ENCODE data around the gene CHAT.

The CHAT gene

DNA sequence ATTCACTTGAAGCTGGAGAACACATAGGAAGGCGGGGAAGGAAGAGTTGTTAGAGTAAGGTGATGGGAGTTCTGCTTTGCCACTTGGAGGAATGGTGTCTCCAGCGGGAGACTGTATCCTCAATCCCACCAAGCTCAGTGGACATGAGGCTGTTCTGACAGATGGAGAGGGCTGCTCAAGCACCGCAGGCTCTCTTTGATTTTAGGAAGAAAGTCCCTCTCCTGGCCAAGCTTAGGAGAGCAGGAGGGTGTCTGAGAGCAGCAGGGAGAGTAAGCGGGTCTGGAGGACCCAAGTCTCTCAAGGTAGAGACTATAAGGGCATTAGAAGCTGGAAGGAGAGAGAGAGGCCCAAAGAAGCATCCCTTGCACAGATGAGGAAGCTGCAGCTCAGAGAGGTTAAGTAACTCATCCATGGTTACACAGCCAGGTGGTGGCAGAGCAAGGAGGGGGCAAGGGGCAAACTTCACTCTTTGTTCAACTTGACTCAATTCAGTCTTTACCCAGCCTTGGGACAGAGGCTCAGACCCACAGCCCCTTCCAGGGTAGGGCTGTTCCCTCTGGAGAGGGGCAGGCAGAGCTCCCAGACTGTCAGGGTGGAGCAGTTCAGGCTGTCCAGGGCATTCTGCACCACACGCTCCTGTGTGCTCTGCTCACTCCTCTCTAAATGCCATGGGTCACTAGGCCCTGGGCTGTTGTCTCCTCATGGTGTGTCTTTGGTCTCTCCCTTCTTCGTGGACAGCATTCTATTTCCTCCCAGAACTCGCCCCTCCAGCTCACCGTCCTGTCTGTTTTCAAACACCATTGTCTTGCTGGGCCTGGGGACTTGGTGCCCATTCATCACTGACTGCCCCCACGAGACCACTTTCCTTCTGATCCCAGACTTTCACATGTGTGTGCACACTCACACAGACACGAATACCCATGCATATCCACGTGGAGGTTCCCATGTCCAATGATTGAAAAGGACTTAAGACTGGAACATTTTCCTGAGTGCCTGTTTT lies 8.9 kb downstream of the CHAT start:
- no peak overlapping the region for H3K4me3 ChIP-seq (ENCODE audit: low read depth, low read length)
- no peak for DNase-seq (ENCODE audit: low read depth)

DNA sequence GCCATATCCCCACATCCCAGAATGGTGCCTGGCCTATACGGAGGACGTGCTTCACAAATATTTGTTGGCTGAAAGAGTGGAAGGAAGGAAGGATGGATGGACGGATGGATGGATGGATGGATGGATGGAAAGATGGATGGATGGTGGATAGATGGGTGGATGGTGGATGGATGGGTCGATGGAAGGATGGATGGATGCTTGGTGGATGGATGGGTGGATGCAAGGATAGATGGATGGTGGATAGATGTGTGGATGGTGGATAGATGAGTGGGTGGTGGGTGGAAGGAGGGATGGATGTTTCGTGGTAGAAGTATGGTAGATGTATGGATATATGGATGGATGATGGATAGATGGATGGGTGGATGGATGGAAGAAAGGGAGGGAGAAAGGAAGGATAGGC lies 10.8 kb downstream of the CHAT start:
- no peak overlapping the region for H3K4me3 ChIP-seq (ENCODE audit: low read depth, low read length)
- no peak for DNase-seq (ENCODE audit: low read depth)

DNA sequence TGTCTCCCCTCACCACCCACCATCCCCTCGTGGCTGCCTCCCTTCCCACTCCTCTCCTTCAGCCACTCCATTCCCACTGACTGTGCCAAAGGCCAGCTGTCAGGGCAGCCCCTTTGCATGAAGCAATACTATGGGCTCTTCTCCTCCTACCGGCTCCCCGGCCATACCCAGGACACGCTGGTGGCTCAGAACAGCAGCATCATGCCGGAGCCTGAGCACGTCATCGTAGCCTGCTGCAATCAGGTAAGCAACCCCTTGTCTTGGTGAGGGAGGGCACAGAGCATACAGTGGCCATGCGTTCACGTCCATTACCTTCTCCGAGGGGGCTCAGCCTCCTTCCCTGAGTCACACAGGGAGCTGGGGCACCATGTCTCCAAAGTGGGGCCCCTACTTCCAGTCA lies 11.6 kb downstream of the CHAT start:
- H3K4me3 ChIP-seq (ENCODE audit: low read depth, low read length): no peak overlapping the region
- DNase-seq (ENCODE audit: low read depth): no peak

DNA sequence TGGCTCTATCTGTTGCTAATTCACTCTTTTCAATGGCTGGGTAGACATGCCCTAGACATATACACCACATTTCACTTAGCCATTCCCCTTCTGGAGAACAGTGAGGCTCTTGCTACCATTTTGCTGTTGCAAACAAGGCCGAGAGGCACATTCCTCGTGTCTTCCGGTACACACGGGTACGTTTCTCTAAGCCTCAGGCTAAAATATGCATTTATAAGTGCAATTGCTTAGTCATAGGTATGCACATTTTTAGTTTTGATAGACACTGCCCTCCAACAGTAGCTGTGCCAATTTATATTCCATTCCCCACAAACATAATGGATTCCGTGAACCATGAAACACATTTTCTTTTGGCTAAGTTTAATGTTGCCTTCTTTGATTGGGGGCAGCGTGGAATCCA lies 13.2 kb downstream of the CHAT start:
- DNase-seq (ENCODE audit: low read depth): no peak
- H3K4me3 ChIP-seq (ENCODE audit: low read depth, low read length): no peak overlapping the region

DNA sequence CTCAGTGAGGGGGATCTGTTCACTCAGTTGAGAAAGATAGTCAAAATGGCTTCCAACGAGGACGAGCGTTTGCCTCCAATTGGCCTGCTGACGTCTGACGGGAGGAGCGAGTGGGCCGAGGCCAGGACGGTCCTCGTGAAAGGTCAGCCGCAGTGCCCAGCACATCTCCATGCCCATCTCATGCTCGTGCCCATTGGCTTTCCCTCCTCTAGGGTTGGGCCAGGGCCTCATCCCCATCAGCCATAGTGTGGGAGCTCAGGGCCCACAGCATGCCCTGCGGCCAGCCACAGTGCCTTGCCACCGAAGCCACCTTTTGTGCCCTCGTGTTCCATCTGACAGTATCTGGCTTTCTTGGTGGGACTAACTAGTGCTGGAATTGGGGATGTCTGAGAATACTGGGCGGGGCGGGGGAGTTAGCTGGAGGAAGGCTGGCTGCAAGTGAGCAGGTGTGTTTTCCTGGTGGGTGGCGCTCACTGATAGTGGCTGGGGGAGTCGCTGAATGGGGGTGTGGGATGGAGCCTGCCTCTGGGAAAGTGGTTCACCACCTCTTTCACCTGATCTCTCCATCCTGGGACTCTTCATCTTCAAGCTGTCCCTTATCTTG lies 13.9 kb downstream of the CHAT start:
- no peak overlapping the region for H3K4me3 ChIP-seq (ENCODE audit: low read depth, low read length)
- no peak for DNase-seq (ENCODE audit: low read depth)

DNA sequence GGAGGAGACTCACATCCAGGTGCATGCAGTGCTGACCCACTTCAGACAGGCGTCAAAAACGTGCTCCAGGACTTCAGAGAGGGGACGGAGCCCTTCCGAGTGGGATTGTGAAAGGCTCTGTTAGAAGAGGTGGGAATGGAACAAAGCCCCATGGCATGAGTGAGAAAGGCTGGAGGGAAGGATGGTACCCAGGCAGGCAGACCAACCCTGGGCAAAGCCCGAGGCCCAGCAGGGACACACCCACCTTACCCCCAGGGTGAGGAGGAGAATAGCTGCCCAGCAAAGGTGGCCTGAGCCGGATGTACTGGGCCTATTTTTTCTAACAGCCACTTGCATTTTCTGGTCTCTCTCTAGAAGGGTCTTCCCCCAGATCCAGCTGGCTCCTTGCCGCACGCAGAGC lies 14.8 kb downstream of the CHAT start:
- H3K4me3 ChIP-seq (ENCODE audit: low read depth, low read length): no peak overlapping the region
- DNase-seq (ENCODE audit: low read depth): no peak

DNA sequence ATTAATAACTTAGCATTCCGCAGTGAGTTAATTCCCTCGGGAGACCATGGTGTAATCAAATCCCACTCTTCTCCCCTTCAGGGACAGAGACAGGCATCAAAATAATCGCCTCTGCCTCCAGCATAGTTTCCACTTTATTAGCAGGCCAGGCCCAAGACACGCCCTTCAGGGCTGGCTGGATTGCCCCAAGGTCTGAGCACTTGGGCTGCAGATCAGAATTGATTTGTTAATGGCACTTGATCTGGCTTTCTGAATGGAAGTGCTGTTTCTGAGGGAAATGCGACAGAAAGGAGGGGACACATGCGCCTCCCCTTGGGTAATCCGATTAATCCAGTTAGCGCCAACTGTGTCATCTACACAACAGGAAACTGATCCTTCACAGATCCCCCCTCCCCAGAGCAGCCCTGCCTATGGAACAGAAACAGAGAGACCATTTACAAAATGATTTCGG lies 15.6 kb downstream of the CHAT start:
- H3K4me3 ChIP-seq (ENCODE audit: low read depth, low read length): no peak overlapping the region

DNA sequence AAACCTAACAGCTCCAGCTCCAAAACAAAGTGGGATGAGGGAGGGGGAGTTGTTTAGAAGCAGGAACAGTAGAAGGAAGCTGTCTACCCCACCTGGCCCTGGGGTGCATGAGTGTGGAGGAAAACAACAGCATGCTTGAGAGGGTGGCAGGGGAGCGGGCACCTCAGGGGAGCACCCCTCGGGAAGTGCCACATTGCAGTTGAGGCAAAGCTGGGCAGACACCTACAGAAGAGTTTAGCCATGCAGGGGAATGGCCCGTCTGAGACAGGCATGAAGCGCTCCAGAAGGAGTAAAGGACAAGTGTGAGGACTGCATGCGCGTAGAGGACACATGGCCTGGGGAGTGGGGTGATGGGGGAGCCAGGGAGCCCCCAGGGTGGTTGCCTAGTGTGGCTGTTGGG lies 18.1 kb downstream of the CHAT start:
- no peak for DNase-seq (ENCODE audit: low read depth)
- H3K4me3 ChIP-seq (ENCODE audit: low read depth, low read length): no peak overlapping the region

More for the DNA sequence above, 15.6 kb downstream of the CHAT start:
- DNase-seq (ENCODE audit: low read depth): no peak

DNA sequence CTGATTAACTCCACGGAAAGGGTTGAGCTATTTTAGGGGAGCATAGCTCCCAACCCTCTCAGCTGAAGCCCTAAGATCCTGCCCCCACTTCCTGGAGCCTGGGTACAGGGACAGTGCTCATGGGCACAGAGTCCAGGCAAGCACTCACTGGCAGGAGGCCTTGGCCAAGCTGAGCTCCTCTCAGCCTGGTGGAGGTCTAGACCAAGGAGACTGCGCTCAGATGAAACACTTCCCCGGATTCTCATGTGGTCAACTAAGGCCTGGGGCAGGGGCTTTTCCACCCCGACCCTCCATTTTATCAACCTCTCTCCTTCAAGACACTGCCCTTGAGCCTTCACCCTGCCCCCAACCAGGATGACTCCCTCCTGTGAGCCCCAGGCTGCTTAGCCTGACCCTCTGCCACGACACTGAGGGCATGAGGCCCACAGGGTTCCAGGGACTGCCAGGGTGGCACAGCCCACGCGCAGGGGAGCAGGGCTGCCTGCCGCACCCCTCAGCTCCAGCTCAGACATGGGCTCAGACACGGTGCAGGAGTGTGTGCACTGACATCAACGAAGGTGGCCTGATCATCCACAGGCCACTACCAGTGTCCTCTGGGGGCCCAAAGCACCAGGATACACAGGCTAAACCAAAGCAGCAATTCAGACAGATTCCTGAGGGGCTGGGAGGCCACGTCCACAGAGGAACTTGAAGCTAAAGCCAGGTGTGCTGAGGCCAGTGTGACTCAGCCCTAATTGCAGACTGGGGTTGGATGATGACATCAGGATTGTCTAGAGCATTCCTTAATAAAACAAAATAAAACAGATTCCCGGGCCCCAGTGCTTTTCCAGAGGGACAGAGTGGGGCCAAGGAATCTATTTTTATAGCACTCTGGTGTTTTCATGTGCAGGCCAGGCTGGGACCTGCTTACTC lies 18.8 kb downstream of the CHAT start:
- DNase-seq (ENCODE audit: low read depth): no peak
- H3K4me3 ChIP-seq (ENCODE audit: low read depth, low read length): no peak overlapping the region

DNA sequence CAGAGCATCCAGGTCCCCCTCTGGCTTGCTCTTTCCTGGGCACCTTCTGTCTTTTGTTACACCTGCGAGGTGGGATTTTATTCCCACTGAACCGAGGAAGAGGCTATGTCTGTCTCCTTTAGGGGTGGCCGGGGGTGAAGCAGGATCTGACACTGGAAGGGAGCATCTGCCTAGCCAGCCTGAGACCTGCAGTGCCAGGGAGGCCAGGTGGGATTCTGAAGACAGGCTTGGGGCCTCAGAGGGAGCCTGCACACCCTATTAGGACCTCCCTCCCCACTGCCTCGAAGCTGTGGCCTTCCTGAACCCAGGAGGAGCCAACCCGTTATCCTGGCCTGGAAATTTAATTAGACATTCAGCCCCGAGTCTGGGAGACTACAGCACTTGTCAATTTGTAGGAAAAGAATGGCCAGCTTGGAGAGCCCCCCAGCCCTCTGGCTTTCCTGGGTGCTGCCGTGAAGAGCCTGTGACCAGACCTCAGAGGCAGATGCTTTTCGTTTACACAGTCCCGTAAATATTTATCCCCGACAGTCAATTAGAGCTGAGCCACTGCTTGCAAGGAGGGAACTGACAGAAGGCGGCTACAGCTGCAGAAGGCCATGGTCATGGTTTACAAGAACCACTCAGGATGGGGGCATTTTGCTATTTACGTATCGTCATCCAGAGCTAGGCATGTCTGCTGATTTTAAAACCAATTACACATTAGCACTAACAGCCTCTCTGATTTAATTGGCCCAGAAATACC lies 19.7 kb downstream of the CHAT start:
- DNase-seq (ENCODE audit: low read depth): no peak

DNA sequence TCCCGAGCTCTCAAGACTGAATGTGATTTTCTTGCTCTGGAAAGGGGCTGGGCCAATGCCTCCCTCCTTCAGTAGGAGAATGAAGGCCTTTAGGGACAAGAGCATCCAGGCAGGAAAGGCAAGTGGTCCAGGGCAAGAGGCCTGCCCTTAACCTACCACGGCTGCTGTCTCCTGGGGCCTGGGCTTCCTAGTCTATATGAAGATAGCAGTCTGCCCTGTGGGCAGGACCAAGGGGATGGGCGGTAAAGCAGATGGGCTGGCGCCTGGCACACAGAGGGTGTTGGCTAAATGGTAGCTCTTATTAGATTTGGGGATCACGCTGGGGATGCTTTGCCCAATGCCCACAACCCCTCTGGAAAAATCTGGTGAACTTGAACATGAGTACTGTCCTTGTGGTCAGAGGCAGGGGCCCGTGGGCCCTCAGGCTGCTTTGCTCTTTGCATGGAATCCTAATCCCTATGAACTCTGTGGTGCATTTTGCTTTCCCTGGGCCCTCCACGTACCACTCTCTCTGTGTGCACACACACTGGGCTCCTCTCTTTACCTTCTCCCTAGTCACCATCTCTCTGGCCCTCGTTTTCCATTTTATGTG lies 20.3 kb downstream of the CHAT start:
- no peak for DNase-seq (ENCODE audit: low read depth)

More for the DNA sequence above, 19.7 kb downstream of the CHAT start:
- no peak overlapping the region for H3K4me3 ChIP-seq (ENCODE audit: low read depth, low read length)

DNA sequence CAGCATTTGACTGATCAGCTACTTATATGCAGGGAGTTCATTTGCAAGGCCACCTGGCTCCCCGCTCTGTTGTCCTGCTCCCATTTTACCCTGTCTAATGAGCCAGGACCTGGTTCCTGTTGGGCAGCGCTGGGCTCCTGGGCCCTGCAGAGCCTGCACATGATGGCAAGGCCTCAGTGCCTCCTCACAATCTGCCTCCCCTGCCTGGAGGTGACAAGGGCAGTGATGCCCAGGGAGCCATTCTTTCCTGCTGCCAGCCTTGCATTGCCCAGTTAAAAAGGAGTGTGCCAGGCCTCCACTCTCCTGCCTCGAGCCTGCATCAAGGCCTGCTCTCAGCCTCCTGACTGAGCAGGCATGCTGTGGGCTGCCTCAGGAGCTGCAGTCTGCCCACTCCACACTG lies 28.5 kb downstream of the CHAT start:
- no peak overlapping the region for H3K4me3 ChIP-seq (ENCODE audit: low read depth, low read length)
- no peak for DNase-seq (ENCODE audit: low read depth)

More for the DNA sequence above, 20.3 kb downstream of the CHAT start:
- H3K4me3 ChIP-seq (ENCODE audit: low read depth, low read length): no peak overlapping the region

DNA sequence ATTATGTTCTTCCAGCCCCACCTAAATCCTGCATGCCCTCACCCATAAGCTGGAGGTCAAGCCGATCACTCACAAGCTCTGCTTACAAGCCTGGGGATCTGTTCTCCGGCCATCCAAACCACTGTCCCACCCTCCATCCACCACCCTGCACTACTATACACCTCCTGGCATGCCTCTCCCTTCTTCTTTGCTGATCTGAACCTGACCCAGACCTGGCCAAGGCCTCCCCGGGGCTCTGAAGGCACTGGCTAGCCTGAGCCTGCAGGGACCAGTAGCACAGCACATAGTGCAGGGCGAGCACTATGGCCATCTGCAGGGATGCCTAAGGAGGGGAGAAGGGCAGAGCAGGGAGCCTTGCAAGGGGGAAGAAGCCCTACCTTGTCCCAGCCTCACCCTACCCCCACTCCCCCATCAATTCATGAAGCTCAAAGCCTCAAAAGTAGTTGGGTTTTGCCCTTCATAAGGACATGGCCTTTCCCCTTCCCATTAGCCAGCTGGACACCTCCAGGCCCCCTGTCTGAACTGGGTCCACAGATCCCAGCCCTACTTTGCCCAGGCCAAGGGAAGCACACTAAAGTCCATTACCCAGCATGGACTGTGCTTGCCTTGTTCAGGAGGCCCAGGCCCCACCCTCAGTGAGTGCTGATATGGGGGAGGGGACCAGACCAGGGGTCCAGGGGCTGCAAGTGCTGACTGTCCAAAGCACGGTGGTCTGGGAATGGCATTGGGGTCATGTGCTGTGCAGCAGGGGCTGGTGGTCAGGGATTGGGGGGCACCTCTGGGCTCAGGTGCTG lies 29.6 kb downstream of the CHAT start:
- DNase-seq (ENCODE audit: low read depth): no peak
- H3K4me3 ChIP-seq (ENCODE audit: low read depth, low read length): no peak overlapping the region

DNA sequence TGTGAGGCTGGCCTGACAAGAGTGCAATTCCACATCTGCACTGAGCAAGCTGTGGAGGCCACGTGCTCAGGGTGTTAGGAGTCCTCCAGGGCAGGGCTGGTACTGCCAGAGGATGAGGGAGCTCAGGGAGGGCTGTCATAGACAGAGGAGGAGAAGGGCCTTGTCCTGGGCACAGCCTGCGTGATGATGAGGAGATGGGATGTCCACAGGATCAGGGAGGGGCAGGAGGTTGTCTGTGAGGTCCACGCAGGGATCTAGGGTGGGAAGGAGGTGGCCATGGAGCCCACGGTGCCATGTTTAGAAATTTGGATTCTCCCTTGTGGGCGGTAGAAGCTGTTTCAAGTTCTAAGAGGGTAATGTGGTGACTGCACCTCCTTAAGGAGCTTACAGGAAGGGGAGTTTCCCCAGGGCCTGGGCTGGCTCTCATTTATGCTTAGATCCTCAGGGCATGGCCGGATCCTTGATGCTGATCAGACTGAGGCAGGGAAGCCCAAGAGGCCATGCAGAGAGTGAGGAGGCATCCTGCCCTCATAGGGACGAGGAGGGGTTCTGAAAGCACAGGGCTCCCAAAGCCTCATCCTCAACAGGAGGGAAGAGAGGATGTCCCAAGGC lies 30.3 kb downstream of the CHAT start:
- DNase-seq (ENCODE audit: low read depth): no peak
- no peak overlapping the region for H3K4me3 ChIP-seq (ENCODE audit: low read depth, low read length)

DNA sequence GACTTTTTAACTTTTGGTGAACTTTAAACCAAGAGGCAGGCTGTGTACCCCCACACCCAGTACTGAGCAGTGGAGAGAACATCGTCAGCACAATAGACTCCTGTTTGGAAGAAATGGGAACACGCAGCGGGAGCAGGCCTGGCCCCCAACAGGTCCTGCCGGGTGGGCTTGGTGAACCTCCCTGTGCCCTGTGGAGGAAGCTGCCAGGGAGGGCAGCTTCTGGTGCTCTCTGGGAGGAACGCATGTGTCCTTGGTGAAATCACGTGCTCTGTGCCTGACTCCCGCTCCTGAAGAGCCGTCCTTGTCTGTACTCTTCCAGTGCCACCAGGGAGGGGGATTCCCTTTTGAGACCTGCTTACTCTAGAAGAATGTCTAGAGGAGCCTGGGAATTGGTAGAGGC lies 31.6 kb downstream of the CHAT start:
- no peak for DNase-seq (ENCODE audit: low read depth)
- no peak overlapping the region for H3K4me3 ChIP-seq (ENCODE audit: low read depth, low read length)

DNA sequence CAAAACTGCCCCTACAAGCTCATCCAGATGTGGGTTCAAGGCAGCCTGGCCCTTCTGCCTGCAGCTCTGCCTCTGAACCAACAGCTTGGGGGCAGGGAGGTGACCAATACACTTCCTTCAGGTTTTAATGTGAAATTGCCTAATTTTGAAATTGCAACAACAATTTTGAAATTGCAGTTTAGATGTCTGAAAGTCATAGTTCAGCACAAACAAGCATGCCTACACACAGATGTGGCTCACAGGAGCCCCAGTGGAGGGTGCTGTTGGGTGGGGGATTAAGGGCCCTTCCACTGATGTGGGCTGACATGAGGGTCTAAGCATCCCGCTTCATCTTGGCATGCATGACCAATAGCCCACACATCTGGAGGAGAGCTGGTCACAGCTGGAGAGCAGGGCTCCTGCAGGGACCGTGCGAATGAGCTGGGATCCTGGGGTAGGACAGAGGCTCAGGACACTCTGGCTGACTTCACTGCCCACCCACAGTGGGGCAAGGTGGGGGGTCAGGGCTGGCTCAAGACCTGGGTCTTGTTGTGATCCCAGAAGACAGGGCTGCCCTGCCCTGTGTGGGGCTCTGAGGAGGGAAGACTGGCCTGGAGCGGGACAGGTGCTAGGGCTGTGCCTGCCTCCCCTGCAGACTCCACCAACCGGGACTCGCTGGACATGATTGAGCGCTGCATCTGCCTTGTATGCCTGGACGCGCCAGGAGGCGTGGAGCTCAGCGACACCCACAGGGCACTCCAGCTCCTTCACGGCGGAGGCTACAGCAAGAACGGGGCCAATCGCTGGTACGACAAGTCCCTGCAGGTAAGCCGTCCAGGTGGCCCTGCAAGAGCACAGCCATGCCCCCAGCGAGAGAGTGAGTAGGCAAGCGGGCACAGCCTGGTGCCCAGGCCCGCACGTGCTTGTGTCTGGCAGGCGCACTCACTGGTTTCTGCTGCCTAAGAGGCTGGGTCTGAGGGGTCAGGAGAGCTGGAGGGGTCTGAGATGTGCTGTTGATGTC lies 32.3 kb downstream of the CHAT start:
- no peak for DNase-seq (ENCODE audit: low read depth)
- no peak overlapping the region for H3K4me3 ChIP-seq (ENCODE audit: low read depth, low read length)
